Measurements from ENCODE around the gene HPSE2. TPM values are rescaled to one million over a fixed set of nuclear protein-coding genes. Genes with fewer than 3 reads are reported as not detected.
A peak's percentile ranks its signal among the peaks of the same experiment; 100 is the strongest.

HPSE2 gene
- total and polyA plus RNA-seq, 2 experiments from 2014 or later: 0.10 to 0.24 TPM

DNA sequence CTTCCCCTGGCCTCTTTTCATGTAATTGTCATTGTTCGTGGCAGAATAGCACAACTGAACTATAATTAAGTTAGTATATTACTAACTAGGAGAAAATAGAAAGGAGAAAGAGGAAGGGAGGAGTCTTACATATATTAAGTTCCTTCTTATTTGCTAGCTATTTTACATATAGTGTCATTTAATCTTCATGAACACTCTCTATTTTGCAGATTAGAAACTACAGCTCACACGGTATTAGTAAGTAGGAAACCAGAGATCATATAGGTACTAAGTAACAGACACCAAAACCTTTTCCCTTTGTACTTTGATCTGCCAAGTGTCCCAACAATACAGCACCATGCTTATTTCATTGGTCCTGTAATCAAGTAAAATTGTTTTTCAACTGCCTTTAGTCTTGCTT is 586.5 kb downstream of the HPSE2 start (continued):
- TF ChIP-seq CTCF (conservative IDR thresholded peaks at IDR 0.05; ENCODE audit: low read depth in 2 of 2) (no peak), JUNB (IDR thresholded peaks at IDR 0.05; ENCODE audit: unreplicated experiment) (no peak), STAT1 (IDR thresholded peaks at IDR 0.05; ENCODE audit: unreplicated experiment) (no peak), EZH2 (IDR thresholded peaks at IDR 0.05; ENCODE audit: low read depth, unreplicated experiment) (no peak), REST (IDR thresholded peaks at IDR 0.05; ENCODE audit: unreplicated experiment) (no peak)

DNA sequence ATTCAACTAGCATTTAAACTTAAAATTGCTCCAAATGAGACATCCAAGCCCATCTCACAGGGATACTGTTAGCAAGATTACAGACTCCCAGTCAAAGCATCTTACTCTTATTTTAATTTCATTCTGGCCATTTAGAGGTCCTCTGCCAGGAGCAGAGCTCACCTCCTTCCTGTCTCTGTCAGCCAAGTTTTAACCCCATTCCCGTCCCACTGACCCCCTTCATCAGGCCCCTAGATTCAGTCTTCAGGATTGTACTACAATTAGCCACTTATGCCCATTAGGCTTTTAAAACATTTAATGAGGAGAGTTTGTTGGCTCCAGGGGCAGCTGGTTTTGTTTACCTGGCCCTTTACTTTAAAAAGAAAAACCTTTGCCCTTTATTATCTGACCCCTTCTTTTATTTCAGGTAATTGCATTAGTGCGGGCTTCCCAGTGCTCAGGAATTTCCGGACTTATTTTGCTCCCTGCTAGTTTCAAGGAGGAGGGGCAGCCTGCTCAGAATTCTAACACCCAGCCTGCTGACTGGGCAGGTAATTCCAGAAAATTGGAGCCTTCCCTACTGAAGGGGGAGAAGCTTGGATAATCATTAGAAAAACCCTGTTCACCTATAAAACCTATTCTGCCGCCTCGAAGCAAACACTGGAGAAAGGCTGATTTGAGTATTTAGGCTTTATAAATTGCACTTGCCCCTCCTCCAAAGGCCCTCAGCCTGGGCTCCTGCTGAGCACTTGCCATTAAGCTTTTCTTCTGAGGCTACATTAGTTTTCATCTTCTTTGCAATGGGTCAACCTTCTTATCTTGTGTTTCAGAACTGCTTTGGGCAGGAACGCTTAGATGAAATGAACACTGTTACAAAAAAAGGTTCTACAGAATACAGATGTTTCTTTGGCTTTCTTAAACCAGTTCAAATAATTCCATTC is 588.4 kb downstream of the HPSE2 start:
- Mint-ChIP-seq H3K27ac (peak overlapping the region; percentile 96), H3K9me3 (no peaks in the 10 kb centered on the region), H3K36me3 (ENCODE audit: low read depth) (no peaks in the 10 kb centered on the region), H3K27me3 (ENCODE audit: insufficient read depth, low read depth, poor library complexity) (no peaks in the 10 kb centered on the region), H3K4me1 (peaks cover 42% of the 10 kb centered on the region), H3K4me3 (peak overlapping the region; percentile 39; the same call in 2 of the 3 replicates)
- H3F3A ChIP-seq (replicated peaks; ENCODE audit: low read depth): no peaks in the 10 kb centered on the region
- peaks cover 5% of the 10 kb centered on the region; the same call in 1 of the 2 replicates for H3K9me2 ChIP-seq (ENCODE audit: insufficient read depth)
- no peaks in the 10 kb centered on the region for H3K36me3 ChIP-seq (ENCODE audit: insufficient read depth)
- H3K4me3 ChIP-seq: peak overlapping the region; percentile 34
- H3K4me2 ChIP-seq: peak overlapping the region; percentile 65
- peak overlapping the region; percentile 0 for H2AFZ ChIP-seq
- TF ChIP-seq ZNF462 (CRISPR knock-in tag; IDR thresholded peaks at IDR 0.05): peak; percentile 49; the same call in 1 of the 2 replicates
- no peak for TF ChIP-seq CREB1 (CRISPR knock-in tag; IDR thresholded peaks at IDR 0.05; ENCODE audit: low read depth)
- H3K79me2 ChIP-seq (replicated peaks; ENCODE audit: insufficient read depth): no peaks in the 10 kb centered on the region
- peaks cover 49% of the 10 kb centered on the region for H3K4me1 ChIP-seq (ENCODE audit: insufficient read depth)
- H3K27me3 ChIP-seq (ENCODE audit: insufficient read depth): no peaks in the 10 kb centered on the region
- DNase-seq (ENCODE audit: low spot score) (peak; percentile 78), ATAC-seq (peak; percentile 96)
- H4K20me1 ChIP-seq (replicated peaks; ENCODE audit: insufficient read depth): no peaks in the 10 kb centered on the region
- peak overlapping the region; percentile 83 for H3K27ac ChIP-seq (ENCODE audit: low read depth)

Data from GM23338 (cell line).